IPS-18c (cell line): ENCODE results near the gene TTLL1.

Experiments used
- H3K4me3 ChIP-seq: 2 replicates; pipeline ENCODE4 v1.7.0; 2013; ENCODE audit warnings: low read depth, mild to moderate bottlenecking, low read length, moderate library complexity; ENCODE audit not compliant: insufficient read depth
- H3K9me3 ChIP-seq: one replicate; pipeline ENCODE4 v1.6.1; 2013; ENCODE audit warnings: mild to moderate bottlenecking, low read length, moderate library complexity; ENCODE audit not compliant: control insufficient read depth, insufficient read depth

The TTLL1 gene

GRCh38 chr22:42992886-42993479, 96.2 kb downstream of the TTLL1 start:
- H3K9me3 ChIP-seq = no peaks in the 10 kb centered on the region
- no peak overlapping the region for H3K4me3 ChIP-seq

GRCh38 chr22:42992092-42992491, 97.1 kb downstream of the TTLL1 start:
- Histone ChIP-seq H3K9me3 (no peaks in the 10 kb centered on the region), H3K4me3 (no peak overlapping the region)

GRCh38 chr22:42991010-42991651, 98.1 kb downstream of the TTLL1 start:
- H3K9me3 ChIP-seq = no peaks in the 10 kb centered on the region
- H3K4me3 ChIP-seq = no peak overlapping the region

- no peaks in the 10 kb centered on the region for H3K9me3 ChIP-seq
- H3K4me3 ChIP-seq = no peak overlapping the region
Measured at GRCh38 chr22:42990131-42990838, 98.9 kb downstream of the TTLL1 start.
